Panc1 (cell line): Measurements from ENCODE around the gene SMIM38. TPM values are rescaled to one million over a fixed set of nuclear protein-coding genes. Genes with fewer than 3 reads are reported as not detected.

ENCODE experiments used
- ATAC-seq: fragments of 200-7000 bp; cut with Tn5 transposase; 2 replicates; pipeline ENCODE4 v1.9.1; 2020; ENCODE audit warnings: mild to moderate bottlenecking, moderate library complexity
- BruUV-seq: library from RNA; stranded (reverse); fragments of 400-500 nt; replicated peaks from 2 replicates; lab custom pipeline; 2021; lab: Mats Ljungman, UMichigan
- CTCF ChIA-PET: fragments of 300-600 bp; sonication (Branson Sonifier 250); formaldehyde crosslinking; loops from one replicate; lab custom pipeline; 2022; ENCODE audit warnings: antibody characterized with exemption; lab: Charles Lee
- POLR2A ChIA-PET: fragments of 300-600 bp; sonication (Branson Sonifier 250); formaldehyde crosslinking; loops from one replicate; lab custom pipeline; 2022; ENCODE audit warnings: antibody characterized with exemption; lab: Charles Lee
- DNase-seq: peaks from one replicate; pipeline ENCODE4 v3.0.0-alpha.2; 2010; ENCODE audit warnings: low read depth, low spot score
- H3K27ac ChIP-seq: 2 replicates; pipeline ENCODE4 v1.5.1; 2011; ENCODE audit warnings: mild to moderate bottlenecking, low read length, inconsistent platforms
- H3K27me3 ChIP-seq: fragments of 200-500 bp; sonication (Bioruptor generic); 2 replicates; pipeline ENCODE4 v1.6.0; 2014; ENCODE audit warnings: low read length, inconsistent platforms; ENCODE audit not compliant: control insufficient read depth, insufficient read depth
- H3K36me3 ChIP-seq: fragments of 200-500 bp; sonication (Bioruptor generic); 2 replicates; pipeline ENCODE4 v1.5.1; 2014; ENCODE audit warnings: inconsistent platforms, mild to moderate bottlenecking, low read length, moderate library complexity; ENCODE audit not compliant: control insufficient read depth, insufficient read depth
- H3K4me1 ChIP-seq: 2 replicates; pipeline ENCODE4 v1.5.1; 2011; ENCODE audit warnings: inconsistent platforms, mild to moderate bottlenecking, low read length, moderate library complexity; ENCODE audit not compliant: control insufficient read depth, insufficient read depth
- H3K4me3 ChIP-seq, 2 experiments: 2 replicates each; pipeline ENCODE4 v1.5.1; 2011 to 2012; ENCODE audit warnings: low read depth in 2 of 2, low read length in 2 of 2, mild to moderate bottlenecking in 2 of 2, inconsistent platforms in 1 of 2, moderate library complexity in 1 of 2
- H3K9me3 ChIP-seq: fragments of 200-500 bp; sonication (Bioruptor generic); 2 replicates; pipeline ENCODE4 v1.5.1; 2014; ENCODE audit warnings: low read depth, mild to moderate bottlenecking, inconsistent platforms, low read length, moderate library complexity; ENCODE audit not compliant: control insufficient read depth, insufficient read depth
- POLR2AphosphoS5 ChIP-seq: IDR thresholded peaks from 2 replicates; pipeline ENCODE4 v1.6.1; 2012; ENCODE audit warnings: mild to moderate bottlenecking, low read depth, low read length, moderate library complexity
- SIN3A ChIP-seq: IDR thresholded peaks from 2 replicates; pipeline ENCODE4 v1.6.1; 2012; ENCODE audit warnings: low read depth, mild to moderate bottlenecking, low read length, moderate library complexity, borderline replicate concordance; ENCODE audit not compliant: insufficient read depth
- TCF7L2 ChIP-seq: IDR thresholded peaks from 2 replicates; pipeline ENCODE4 v1.6.1; 2011; ENCODE audit warnings: mild to moderate bottlenecking, low read depth, low read length, inconsistent platforms
- in situ Hi-C: cut with HindIII; loops from 2 replicates; pipeline ENCODE4 v1.10.0; 2016; ENCODE audit warnings: low sequenced_read_pairs, low pct_unique_long_range_greater_than_20kb
- intact Hi-C: fragments of 100-400 bp; cut with micrococcal nuclease; formaldehyde crosslinking; loops from one replicate; pipeline ENCODE4 v1.10.0; 2022; ENCODE audit not compliant: unreplicated experiment
- total RNA-seq: library from RNA; stranded (reverse); gene quantifications from one replicate; pipeline ENCODE4 v1.2.1, GENCODE V29; 2021; ENCODE audit not compliant: unreplicated experiment
- TF ChIP-seq, protein P1 (sequence below), 2 experiments: IDR thresholded peaks; 2 replicates each; pipeline ENCODE4 v1.6.1; 2011 to 2012; ENCODE audit warnings: low read depth in 2 of 2, control low read depth in 1 of 2, low read length in 1 of 2, mild to moderate bottlenecking in 1 of 2, moderate library complexity in 1 of 2; ENCODE audit not compliant: insufficient read depth in 1 of 2
- TF ChIP-seq, protein P2 (sequence below): fragments of 450-650 bp; IDR thresholded peaks from 2 replicates; pipeline ENCODE4 v1.5.1; 2017; ENCODE audit warnings: mild to moderate bottlenecking

Gene SMIM38
- total RNA-seq, 1 experiment from 2014 or later: 0.46 TPM

DNA sequence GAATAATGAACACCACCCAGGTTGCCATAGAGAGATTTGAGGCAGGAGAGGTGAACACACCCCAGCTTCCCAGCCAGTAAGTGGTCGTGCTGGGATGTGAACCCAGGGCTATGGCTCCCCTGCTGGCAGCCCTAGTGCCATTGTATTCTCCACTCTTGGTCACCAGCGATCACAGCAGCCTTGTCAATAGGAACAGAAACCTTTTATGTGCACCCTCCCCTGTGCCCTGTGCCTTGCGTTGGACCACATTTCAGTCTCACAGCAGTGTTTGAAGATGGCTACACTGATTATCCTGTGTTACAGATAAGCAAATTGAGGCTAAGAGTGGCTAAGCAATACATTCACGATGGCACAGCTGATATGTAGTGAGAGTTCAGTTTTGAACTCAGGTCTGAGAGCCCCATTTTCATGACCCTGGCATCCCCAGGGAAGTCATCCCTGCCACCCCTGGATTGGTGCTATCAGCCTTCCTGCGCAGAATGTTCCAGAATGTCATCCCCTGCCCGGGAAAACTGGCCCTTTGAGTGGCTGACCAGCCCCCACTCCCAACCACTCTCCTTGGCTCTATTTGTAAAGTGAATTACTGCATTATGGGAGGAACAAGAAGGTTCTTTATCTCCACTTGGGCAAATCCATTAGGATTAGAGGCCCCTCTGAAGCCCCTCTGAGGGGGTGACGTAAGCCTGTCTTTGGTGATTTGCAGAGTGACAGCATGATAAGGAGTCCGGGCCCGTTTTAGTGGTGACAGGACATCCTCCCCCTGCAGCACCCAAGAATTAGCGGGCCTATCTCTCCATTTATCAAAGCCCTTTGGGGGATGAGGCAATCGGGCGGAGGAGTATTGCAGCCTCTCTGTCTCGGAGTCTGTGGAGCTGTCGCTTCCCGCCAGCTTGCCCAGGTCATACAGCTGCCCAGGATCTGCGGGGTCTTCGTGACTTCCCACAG is 30.9 kb downstream of the SMIM38 start:
- no TSS peak for BruUV-seq
- CTCF ChIA-PET: no interaction called here
- in situ Hi-C loops: no loop called here
- TF ChIP-seq SIN3A: no peak
- TF ChIP-seq, protein P1, sequence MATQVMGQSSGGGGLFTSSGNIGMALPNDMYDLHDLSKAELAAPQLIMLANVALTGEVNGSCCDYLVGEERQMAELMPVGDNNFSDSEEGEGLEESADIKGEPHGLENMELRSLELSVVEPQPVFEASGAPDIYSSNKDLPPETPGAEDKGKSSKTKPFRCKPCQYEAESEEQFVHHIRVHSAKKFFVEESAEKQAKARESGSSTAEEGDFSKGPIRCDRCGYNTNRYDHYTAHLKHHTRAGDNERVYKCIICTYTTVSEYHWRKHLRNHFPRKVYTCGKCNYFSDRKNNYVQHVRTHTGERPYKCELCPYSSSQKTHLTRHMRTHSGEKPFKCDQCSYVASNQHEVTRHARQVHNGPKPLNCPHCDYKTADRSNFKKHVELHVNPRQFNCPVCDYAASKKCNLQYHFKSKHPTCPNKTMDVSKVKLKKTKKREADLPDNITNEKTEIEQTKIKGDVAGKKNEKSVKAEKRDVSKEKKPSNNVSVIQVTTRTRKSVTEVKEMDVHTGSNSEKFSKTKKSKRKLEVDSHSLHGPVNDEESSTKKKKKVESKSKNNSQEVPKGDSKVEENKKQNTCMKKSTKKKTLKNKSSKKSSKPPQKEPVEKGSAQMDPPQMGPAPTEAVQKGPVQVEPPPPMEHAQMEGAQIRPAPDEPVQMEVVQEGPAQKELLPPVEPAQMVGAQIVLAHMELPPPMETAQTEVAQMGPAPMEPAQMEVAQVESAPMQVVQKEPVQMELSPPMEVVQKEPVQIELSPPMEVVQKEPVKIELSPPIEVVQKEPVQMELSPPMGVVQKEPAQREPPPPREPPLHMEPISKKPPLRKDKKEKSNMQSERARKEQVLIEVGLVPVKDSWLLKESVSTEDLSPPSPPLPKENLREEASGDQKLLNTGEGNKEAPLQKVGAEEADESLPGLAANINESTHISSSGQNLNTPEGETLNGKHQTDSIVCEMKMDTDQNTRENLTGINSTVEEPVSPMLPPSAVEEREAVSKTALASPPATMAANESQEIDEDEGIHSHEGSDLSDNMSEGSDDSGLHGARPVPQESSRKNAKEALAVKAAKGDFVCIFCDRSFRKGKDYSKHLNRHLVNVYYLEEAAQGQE (IDR thresholded peaks at IDR 0.05; ENCODE audit: insufficient read depth in 1 of 2, low read depth in 2 of 2, low read length in 1 of 2): no peak
- TF ChIP-seq TCF7L2: no peak
- TF ChIP-seq, protein P2, sequence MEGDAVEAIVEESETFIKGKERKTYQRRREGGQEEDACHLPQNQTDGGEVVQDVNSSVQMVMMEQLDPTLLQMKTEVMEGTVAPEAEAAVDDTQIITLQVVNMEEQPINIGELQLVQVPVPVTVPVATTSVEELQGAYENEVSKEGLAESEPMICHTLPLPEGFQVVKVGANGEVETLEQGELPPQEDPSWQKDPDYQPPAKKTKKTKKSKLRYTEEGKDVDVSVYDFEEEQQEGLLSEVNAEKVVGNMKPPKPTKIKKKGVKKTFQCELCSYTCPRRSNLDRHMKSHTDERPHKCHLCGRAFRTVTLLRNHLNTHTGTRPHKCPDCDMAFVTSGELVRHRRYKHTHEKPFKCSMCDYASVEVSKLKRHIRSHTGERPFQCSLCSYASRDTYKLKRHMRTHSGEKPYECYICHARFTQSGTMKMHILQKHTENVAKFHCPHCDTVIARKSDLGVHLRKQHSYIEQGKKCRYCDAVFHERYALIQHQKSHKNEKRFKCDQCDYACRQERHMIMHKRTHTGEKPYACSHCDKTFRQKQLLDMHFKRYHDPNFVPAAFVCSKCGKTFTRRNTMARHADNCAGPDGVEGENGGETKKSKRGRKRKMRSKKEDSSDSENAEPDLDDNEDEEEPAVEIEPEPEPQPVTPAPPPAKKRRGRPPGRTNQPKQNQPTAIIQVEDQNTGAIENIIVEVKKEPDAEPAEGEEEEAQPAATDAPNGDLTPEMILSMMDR: no peak
- TF ChIP-seq POLR2AphosphoS5: no peak
- Histone ChIP-seq H3K27ac (no peak overlapping the region), H3K36me3 (no peaks in the 10 kb centered on the region), H3K9me3 (no peaks in the 10 kb centered on the region), H3K4me3 (no peak overlapping the region), H3K27me3 (no peaks in the 10 kb centered on the region), H3K4me1 (no peaks in the 10 kb centered on the region)
- intact Hi-C loops: no loop called here
- POLR2A ChIA-PET: no interaction called here
- DNase-seq: no peak
- no peak for ATAC-seq

DNA sequence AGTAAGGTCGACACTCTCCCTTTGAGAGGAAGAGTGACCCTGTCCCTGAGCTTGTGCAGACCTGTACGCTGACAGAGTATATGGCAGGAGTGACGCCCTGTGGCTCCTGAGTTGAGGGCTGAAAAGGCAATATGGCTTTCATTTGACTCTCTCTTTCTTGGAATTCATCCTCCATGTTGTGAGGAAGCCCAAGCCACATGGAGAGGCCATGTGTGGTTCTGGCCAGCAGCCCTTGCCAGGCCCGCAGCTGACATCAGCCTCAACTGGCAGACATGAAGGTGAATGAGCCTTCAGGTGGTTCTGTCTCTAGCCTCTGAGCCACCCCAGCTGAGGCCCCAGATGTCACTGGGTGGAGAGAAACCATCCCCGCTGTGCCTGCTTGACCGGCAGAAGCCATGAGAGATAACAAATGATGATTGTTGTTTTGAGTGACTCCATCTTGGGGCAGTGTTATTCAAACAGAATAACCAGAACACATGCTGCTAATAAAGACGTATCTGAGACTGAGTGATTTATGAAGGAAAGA is 31.9 kb downstream of the SMIM38 start:
- intact Hi-C loops: no loop called here
- ChIA-PET CTCF (no interaction called here), POLR2A (no interaction called here)
- H3K36me3 ChIP-seq: no peaks in the 10 kb centered on the region
- H3K4me1 ChIP-seq: no peaks in the 10 kb centered on the region
- BruUV-seq: no TSS peak
- H3K27ac ChIP-seq: no peak overlapping the region
- in situ Hi-C loops: no loop called here
- H3K27me3 ChIP-seq: no peaks in the 10 kb centered on the region
- no peak for DNase-seq
- TF ChIP-seq, protein P1 (IDR thresholded peaks at IDR 0.05; ENCODE audit: insufficient read depth in 1 of 2, low read depth in 2 of 2, low read length in 1 of 2): no peak
- no peak for TF ChIP-seq SIN3A
- TF ChIP-seq, protein P2: no peak
- no peak for TF ChIP-seq POLR2AphosphoS5
- TF ChIP-seq TCF7L2: no peak
- ATAC-seq: no peak
- H3K4me3 ChIP-seq: no peak overlapping the region
- no peaks in the 10 kb centered on the region for H3K9me3 ChIP-seq
